ENCODE results near the gene INSIG2. TPM values are rescaled to one million over a fixed set of nuclear protein-coding genes. Genes with fewer than 3 reads are reported as not detected.

Gene INSIG2
- total RNA-seq, 1 donor from 2014 or later = 35.2 TPM

DNA sequence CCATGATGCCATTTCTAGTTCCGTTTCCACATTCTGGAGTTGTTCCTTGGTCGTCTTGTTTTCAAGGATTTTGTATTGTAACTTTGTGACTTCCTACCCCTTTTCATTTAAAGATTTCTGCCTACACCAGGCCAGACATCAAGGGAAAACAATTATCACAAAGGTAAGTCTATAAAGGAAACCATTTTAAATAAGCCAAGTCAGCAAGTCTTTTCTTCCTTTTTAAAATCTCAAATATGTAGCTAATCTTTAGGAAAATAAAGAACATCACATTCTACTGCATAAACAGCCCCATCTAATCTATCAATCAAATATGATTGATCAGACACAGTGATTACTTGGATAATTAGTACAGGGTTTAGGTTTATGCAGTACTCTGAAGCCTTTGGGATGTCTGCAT, 35.8 kb upstream of the INSIG2 start:
- Mint-ChIP-seq H3K9me3 (no peaks in the 10 kb centered on the region), H3K4me3 (no peak overlapping the region), H3K27ac (no peak overlapping the region), H3K27me3 (peaks cover 53% of the 10 kb centered on the region), H3K36me3 (ENCODE audit: low read depth) (no peaks in the 10 kb centered on the region), H3K4me1 (no peaks in the 10 kb centered on the region)
- no peak for DNase-seq
- intact Hi-C loops (cut with micrococcal nuclease) = no loop called here

DNA sequence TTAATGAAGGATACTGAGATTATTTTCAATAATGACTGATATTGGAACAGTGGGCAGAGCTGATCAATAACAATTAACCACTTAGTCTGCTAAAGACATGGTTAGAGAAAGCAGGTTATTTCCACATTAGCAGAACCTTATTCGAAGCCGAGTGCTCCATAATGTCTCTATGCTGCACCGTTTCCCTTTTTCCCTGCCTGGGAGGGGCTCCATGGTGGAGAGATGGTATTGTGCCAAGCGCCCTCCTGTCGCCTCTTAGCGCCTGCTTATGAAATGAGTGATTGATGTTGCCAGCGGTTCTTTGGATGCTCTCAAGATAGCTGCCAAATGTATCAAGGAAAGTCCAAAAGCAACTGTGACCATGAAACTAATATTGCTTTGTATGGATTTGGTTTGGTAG, 34.6 kb upstream of the INSIG2 start:
- Mint-ChIP-seq H3K4me3 (no peak overlapping the region), H3K9me3 (no peaks in the 10 kb centered on the region), H3K36me3 (ENCODE audit: low read depth) (no peaks in the 10 kb centered on the region), H3K27ac (no peak overlapping the region), H3K27me3 (peaks cover 55% of the 10 kb centered on the region), H3K4me1 (no peaks in the 10 kb centered on the region)
- no peak for DNase-seq
- intact Hi-C loops (cut with micrococcal nuclease) = no loop called here

GRCh38 chr2:118054213-118055008, 33.9 kb upstream of the INSIG2 start:
- Mint-ChIP-seq H3K36me3 (ENCODE audit: low read depth) (no peaks in the 10 kb centered on the region), H3K27me3 (peaks cover 51% of the 10 kb centered on the region), H3K9me3 (no peaks in the 10 kb centered on the region), H3K4me3 (no peak overlapping the region), H3K4me1 (no peaks in the 10 kb centered on the region), H3K27ac (no peak overlapping the region)
- intact Hi-C loops (cut with micrococcal nuclease) = no loop called here
- DNase-seq = no peak

DNA sequence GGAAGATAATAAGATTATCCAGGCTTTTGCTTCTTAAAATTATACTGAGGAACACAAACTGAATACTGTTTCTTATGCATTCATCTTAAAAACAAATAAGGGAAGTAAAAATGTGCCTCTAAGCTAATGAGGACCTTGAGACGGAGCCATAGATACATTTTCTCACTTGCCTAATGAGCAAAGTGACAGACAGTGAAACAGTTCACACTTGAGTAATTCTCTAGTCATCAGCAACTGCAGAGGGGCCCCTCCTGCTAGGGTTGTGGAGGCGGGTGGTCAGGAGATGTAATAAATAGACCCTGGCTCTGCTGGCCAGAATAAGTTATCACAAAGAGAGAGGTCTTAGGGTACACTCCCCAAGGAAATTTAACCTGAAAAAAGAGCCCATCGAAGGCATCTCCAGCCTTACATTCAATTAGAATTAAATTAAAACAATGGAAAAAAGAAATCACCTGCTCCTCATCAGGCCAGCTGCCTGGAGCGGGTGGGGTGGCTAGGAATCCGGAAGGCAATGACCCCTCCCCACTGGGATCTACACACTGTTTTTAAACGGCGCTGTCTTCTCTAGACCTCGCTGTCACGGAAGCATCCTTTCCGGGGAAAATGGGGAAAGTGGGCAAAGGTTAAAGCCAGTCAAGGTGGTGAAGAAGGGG, 32.6 kb upstream of the INSIG2 start:
- H3K36me3 Mint-ChIP-seq (ENCODE audit: low read depth) = no peaks in the 10 kb centered on the region
- no peaks in the 10 kb centered on the region for H3K9me3 Mint-ChIP-seq
- no peak overlapping the region for H3K4me3 Mint-ChIP-seq
- intact Hi-C loops (cut with micrococcal nuclease) = no loop called here
- no peak overlapping the region for H3K27ac Mint-ChIP-seq
- peaks cover 42% of the 10 kb centered on the region for H3K27me3 Mint-ChIP-seq
- H3K4me1 Mint-ChIP-seq = peaks cover 5% of the 10 kb centered on the region
- no peak for DNase-seq

GRCh38 chr2:118056165-118056534, 32.1 kb upstream of the INSIG2 start:
- no peak for DNase-seq
- H3K4me3 Mint-ChIP-seq = no peak overlapping the region
- H3K27me3 Mint-ChIP-seq = peaks cover 37% of the 10 kb centered on the region
- intact Hi-C loops (cut with micrococcal nuclease) = no loop called here
- H3K9me3 Mint-ChIP-seq = no peaks in the 10 kb centered on the region
- no peaks in the 10 kb centered on the region for H3K36me3 Mint-ChIP-seq (ENCODE audit: low read depth)
- peaks cover 5% of the 10 kb centered on the region for H3K4me1 Mint-ChIP-seq
- no peak overlapping the region for H3K27ac Mint-ChIP-seq

- DNase-seq = no peak
- Mint-ChIP-seq H3K9me3 (no peaks in the 10 kb centered on the region), H3K27me3 (peaks cover 36% of the 10 kb centered on the region), H3K27ac (no peak overlapping the region), H3K36me3 (ENCODE audit: low read depth) (no peaks in the 10 kb centered on the region), H3K4me3 (no peak overlapping the region), H3K4me1 (peaks cover 7% of the 10 kb centered on the region)
- intact Hi-C loops (cut with micrococcal nuclease) = no loop called here
These were observed 31.5 kb upstream of the INSIG2 start for GRCh38 chr2:118056801-118057200.

DNA sequence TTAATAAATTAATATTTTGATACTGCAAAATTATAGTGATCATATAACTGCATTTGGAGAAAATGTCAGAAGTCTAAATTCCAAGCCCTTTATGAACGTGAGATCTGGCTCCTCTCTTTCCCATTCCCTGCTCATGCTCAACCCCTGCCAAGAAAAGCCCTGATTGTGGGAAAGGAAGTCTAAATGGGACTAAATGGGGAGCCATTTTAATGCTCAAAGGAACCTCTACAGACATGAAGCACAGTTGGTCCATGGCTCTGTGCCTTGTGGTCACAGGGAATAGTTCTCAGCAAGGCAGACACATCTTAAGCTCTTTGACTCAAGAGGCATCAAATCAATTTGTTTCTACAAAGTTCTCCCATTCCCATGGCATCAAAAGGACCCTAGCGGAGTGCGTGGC, 29.3 kb upstream of the INSIG2 start:
- no peak overlapping the region for H3K4me3 Mint-ChIP-seq
- H3K9me3 Mint-ChIP-seq = no peaks in the 10 kb centered on the region
- DNase-seq = no peak
- intact Hi-C loops (cut with micrococcal nuclease) = no loop called here
- no peak overlapping the region for H3K27ac Mint-ChIP-seq
- H3K36me3 Mint-ChIP-seq (ENCODE audit: low read depth) = no peaks in the 10 kb centered on the region
- H3K27me3 Mint-ChIP-seq = peaks cover 30% of the 10 kb centered on the region
- peaks cover 7% of the 10 kb centered on the region for H3K4me1 Mint-ChIP-seq

- H3K27ac Mint-ChIP-seq = no peak overlapping the region
- DNase-seq = no peak
- H3K4me3 Mint-ChIP-seq = no peak overlapping the region
- H3K27me3 Mint-ChIP-seq = peaks cover 26% of the 10 kb centered on the region
- H3K9me3 Mint-ChIP-seq = no peaks in the 10 kb centered on the region
- H3K4me1 Mint-ChIP-seq = peaks cover 7% of the 10 kb centered on the region
- intact Hi-C loops (cut with micrococcal nuclease) = loop anchor here (2.0 kb wide), 1 partner anchor 27 kb away; no protein-coding TSS in a partner anchor
- no peaks in the 10 kb centered on the region for H3K36me3 Mint-ChIP-seq (ENCODE audit: low read depth)
These were observed 28.3 kb upstream of the INSIG2 start for GRCh38 chr2:118059919-118060478.

- H3K9me3 Mint-ChIP-seq = no peaks in the 10 kb centered on the region
- no peak overlapping the region for H3K4me3 Mint-ChIP-seq
- no peak overlapping the region for H3K27ac Mint-ChIP-seq
- H3K36me3 Mint-ChIP-seq (ENCODE audit: low read depth) = no peaks in the 10 kb centered on the region
- intact Hi-C loops (cut with micrococcal nuclease) = loop anchor here (2.0 kb wide), 1 partner anchor 29 kb away; no protein-coding TSS in a partner anchor
- H3K27me3 Mint-ChIP-seq = peaks cover 22% of the 10 kb centered on the region
- H3K4me1 Mint-ChIP-seq = peaks cover 7% of the 10 kb centered on the region
- no peak for DNase-seq
These were observed 26.9 kb upstream of the INSIG2 start for GRCh38 chr2:118061135-118061955.

DNA sequence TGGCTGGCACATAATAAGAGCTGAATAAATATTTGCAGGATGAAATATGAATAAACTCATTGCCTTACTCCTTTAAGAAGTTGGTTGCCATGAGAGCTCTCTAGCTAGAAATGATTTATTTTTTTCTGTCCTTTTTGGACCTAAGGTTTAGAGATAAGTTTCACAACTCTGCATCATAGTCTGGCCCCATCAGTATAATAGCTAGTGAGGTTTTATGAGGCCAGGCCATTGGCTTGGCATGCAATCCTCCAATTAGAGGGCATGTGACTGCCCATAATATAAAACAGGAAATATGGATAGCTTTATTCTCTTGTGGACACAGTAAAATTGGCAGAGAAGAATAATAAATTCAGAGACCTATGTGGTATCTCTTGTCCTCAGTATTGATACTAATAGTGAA, 26.2 kb upstream of the INSIG2 start:
- no peak overlapping the region for H3K4me3 Mint-ChIP-seq
- intact Hi-C loops (cut with micrococcal nuclease) = no loop called here
- H3K27ac Mint-ChIP-seq = no peak overlapping the region

DNA sequence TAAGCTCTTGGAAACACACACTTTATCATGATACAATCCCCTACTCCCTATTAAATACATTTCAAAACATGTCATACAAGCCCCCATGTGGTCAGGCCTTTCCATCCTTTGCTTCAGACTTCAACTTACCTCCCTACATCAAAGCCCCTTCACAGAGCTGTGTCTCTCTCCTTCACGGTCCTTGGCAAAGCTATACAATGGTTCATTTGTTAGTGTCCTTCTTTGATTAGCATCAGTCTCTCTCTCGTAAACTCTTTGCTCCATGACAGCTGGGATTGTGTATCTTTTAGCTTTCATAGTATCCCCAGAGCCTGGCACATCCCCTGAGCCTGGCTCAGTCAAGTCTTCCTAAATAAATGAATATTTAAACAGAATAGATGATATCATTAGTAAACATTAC, 25.6 kb upstream of the INSIG2 start:
- Mint-ChIP-seq H3K36me3 (ENCODE audit: low read depth) (no peaks in the 10 kb centered on the region), H3K4me1 (peaks cover 7% of the 10 kb centered on the region), H3K27ac (no peak overlapping the region), H3K27me3 (peaks cover 18% of the 10 kb centered on the region), H3K4me3 (no peak overlapping the region), H3K9me3 (no peaks in the 10 kb centered on the region)
- intact Hi-C loops (cut with micrococcal nuclease) = no loop called here
- no peak for DNase-seq

More for the DNA sequence above, 26.2 kb upstream of the INSIG2 start:
- no peaks in the 10 kb centered on the region for H3K36me3 Mint-ChIP-seq (ENCODE audit: low read depth)
- peaks cover 7% of the 10 kb centered on the region for H3K4me1 Mint-ChIP-seq
- H3K9me3 Mint-ChIP-seq = no peaks in the 10 kb centered on the region
- DNase-seq = no peak
- H3K27me3 Mint-ChIP-seq = peaks cover 24% of the 10 kb centered on the region

DNA sequence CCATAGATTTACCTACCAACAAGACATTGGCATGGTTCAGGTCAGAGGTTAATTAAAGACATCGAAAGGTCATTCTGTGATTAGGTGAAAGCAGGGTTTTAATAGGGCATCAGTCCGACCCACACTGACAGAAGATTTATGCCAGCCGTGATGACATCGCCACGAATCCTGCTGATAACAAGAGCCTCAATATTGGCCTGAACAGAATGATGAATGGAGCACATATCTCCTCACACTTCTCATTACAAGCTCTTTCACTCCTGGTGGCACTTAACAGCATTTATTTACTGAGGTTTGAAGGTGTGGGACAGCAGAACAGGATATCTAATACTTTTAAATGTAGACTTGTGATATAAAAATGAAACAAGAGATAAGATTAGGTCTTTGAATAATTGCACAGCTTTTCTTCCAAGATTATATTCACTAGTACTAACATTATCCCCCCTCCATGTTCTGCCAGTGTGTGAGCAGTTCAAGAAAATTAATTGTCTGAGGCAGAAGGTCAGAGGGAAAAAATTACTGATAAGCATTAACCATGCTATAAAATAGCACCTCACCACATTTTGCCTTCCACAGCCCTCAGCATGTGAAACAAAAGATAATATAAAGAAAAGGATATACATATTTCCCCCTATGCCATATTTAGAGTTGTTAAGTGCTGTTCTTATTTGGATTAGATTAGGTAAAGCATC, 23.1 kb upstream of the INSIG2 start:
- Mint-ChIP-seq H3K4me1 (peaks cover 4% of the 10 kb centered on the region), H3K4me3 (no peak overlapping the region), H3K9me3 (no peaks in the 10 kb centered on the region), H3K36me3 (ENCODE audit: low read depth) (no peaks in the 10 kb centered on the region), H3K27ac (no peak overlapping the region), H3K27me3 (peaks cover 21% of the 10 kb centered on the region)
- DNase-seq = no peak
- intact Hi-C loops (cut with micrococcal nuclease) = no loop called here

GRCh38 chr2:118065921-118066511, 22.3 kb upstream of the INSIG2 start:
- Mint-ChIP-seq H3K27ac (no peak overlapping the region), H3K4me3 (no peak overlapping the region), H3K9me3 (no peaks in the 10 kb centered on the region), H3K4me1 (peaks cover 2% of the 10 kb centered on the region), H3K27me3 (peaks cover 23% of the 10 kb centered on the region), H3K36me3 (ENCODE audit: low read depth) (no peaks in the 10 kb centered on the region)
- intact Hi-C loops (cut with micrococcal nuclease) = no loop called here
- no peak for DNase-seq
